Endothelial cell of umbilical vein (primary cell): ENCODE data around the gene MICAL3. TPM values are rescaled to one million over a fixed set of nuclear protein-coding genes. Genes with fewer than 3 reads are reported as not detected.

ENCODE experiments used
- BruUV-seq: library from RNA; stranded (reverse); fragments of 400-500 nt; replicated peaks from 2 replicates; lab custom pipeline; 2021; lab: Mats Ljungman, UMichigan
- CTCF ChIA-PET: fragments of 300-600, 350-600 bp; sonication (Branson Sonifier 250); formaldehyde crosslinking; loops from one replicate; lab custom pipeline; 2021; ENCODE audit warnings: antibody characterized with exemption, inconsistent platforms; lab: Charles Lee
- POLR2A ChIA-PET: fragments of 300-600, 350-600 bp; sonication (Branson Sonifier 250); formaldehyde crosslinking; loops from one replicate; lab custom pipeline; 2021; ENCODE audit warnings: antibody characterized with exemption, inconsistent platforms; lab: Charles Lee
- DNase-seq: peaks from one replicate; pipeline ENCODE4 v3.0.0-alpha.2; 2011; ENCODE audit warnings: low read depth, low spot score
- FAIRE-seq: peaks from 2 replicates; lab custom pipeline; 2011; peaks lifted over from hg19 to GRCh38; lab: Jason Lieb, UNC
- H2AFZ ChIP-seq: 2 replicates; pipeline ENCODE4 v1.6.0; 2012; ENCODE audit warnings: low read depth, low read length, control low read depth, inconsistent platforms
- H3K27ac ChIP-seq: 2 replicates; pipeline ENCODE4 v1.5.1; 2011; ENCODE audit warnings: low read depth, mild to moderate bottlenecking, control low read depth, low read length, moderate library complexity; ENCODE audit not compliant: insufficient read depth
- H3K27me3 ChIP-seq, 2 experiments: 2 replicates each; pipeline versions ENCODE4 v1.6.0 to v1.6.1; 2011; ENCODE audit warnings: low read length in 2 of 2, mixed read lengths in 1 of 2; ENCODE audit not compliant: control insufficient read depth in 2 of 2, insufficient read depth in 2 of 2
- H3K36me3 ChIP-seq, 2 experiments: 2 replicates in 1 of 2; 3 replicates in 1 of 2; pipeline ENCODE4 v1.5.1; 2011; ENCODE audit warnings: low read length in 2 of 2, mild to moderate bottlenecking in 1 of 2, moderate library complexity in 1 of 2; ENCODE audit not compliant: control insufficient read depth in 2 of 2, insufficient read depth in 2 of 2; ENCODE audit errors: extremely low read depth in 1 of 2
- H3K4me1 ChIP-seq: 3 replicates; pipeline ENCODE4 v1.5.1; 2011; ENCODE audit warnings: mild to moderate bottlenecking, low read length; ENCODE audit not compliant: control insufficient read depth, insufficient read depth; ENCODE audit errors: extremely low read depth
- H3K4me2 ChIP-seq: 2 replicates; pipeline ENCODE4 v1.6.1; 2011; ENCODE audit warnings: low read length, control low read depth, mixed read lengths; ENCODE audit not compliant: insufficient read depth
- H3K4me3 ChIP-seq, 3 experiments: fragments of 200-600 bp in 1 of 3; sonication (generic), shearing (Covaris generic) in 1 of 3; replicated peaks in 1 of 3; 2 replicates each; pipeline ENCODE4 v1.5.1; 2011 to 2016; ENCODE audit warnings: control low read depth in 3 of 3, low read length in 3 of 3, mild to moderate bottlenecking in 2 of 3, inconsistent platforms in 1 of 3, low read depth in 1 of 3, moderate library complexity in 1 of 3; ENCODE audit not compliant: insufficient read depth in 1 of 3
- H3K79me2 ChIP-seq: 2 replicates; pipeline ENCODE4 v1.6.0; 2012; ENCODE audit warnings: low read length, inconsistent platforms; ENCODE audit not compliant: control insufficient read depth, insufficient read depth
- H3K9ac ChIP-seq: replicated peaks from 2 replicates; pipeline ENCODE3; 2011; ENCODE audit warnings: low read length, control low read depth; ENCODE audit not compliant: insufficient read depth; ENCODE audit errors: extremely low read depth
- H3K9me1 ChIP-seq: replicated peaks from 3 replicates; pipeline ENCODE4 v1.6.0; 2011; ENCODE audit warnings: mild to moderate bottlenecking, low read length; ENCODE audit not compliant: control insufficient read depth, insufficient read depth; ENCODE audit errors: extremely low read depth
- H3K9me3 ChIP-seq: replicated peaks from 2 replicates; pipeline ENCODE4 v1.5.1; 2012; ENCODE audit warnings: low read length, inconsistent platforms; ENCODE audit not compliant: control insufficient read depth, insufficient read depth
- H4K20me1 ChIP-seq: replicated peaks from 2 replicates; pipeline ENCODE3; 2011; ENCODE audit warnings: mild to moderate bottlenecking, low read length; ENCODE audit not compliant: control insufficient read depth, insufficient read depth; ENCODE audit errors: extremely low read depth
- GATA2 ChIP-seq: IDR thresholded peaks from 2 replicates; pipeline ENCODE4 v1.7.0; 2011; ENCODE audit warnings: low read depth, mild to moderate bottlenecking, moderate library complexity, mixed read lengths, low read length; ENCODE audit not compliant: insufficient read length, insufficient read depth
- JUN ChIP-seq: IDR thresholded peaks from 2 replicates; pipeline ENCODE4 v1.6.1; 2011; ENCODE audit warnings: borderline replicate concordance, low read depth; ENCODE audit not compliant: insufficient read length, insufficient read depth
- POLR2AphosphoS5 ChIP-seq: IDR thresholded peaks from 2 replicates; pipeline ENCODE4 v1.6.1; 2012; ENCODE audit warnings: low read depth, mild to moderate bottlenecking, control low read depth, low read length, moderate library complexity; ENCODE audit not compliant: insufficient read depth
- dilution Hi-C: fragments of 300-500 bp; cut with MboI; formaldehyde crosslinking; loops from one replicate; pipeline ENCODE4 v1.15.0; 2019; ENCODE audit warnings: low sequenced_read_pairs; ENCODE audit not compliant: extremely low pct_ligation_motif_present
- intact Hi-C: fragments of 100-400 bp; cut with micrococcal nuclease; formaldehyde crosslinking; loops from one replicate; pipeline ENCODE4 v1.10.0; 2022
- polyA plus RNA-seq, 4 experiments: library from polyadenylated mRNA; depleted of rRNA in 3 of 4; stranded (reverse) in 3 of 4; unstranded in 1 of 4; fragments of >200 nt; gene quantifications; 2 replicates each; pipeline versions ENCODE4 v1.2.1 to v1.2.3, GENCODE V29; 2011 to 2012; ENCODE audit warnings: missing spikeins in 1 of 4
- total RNA-seq: library from RNA; stranded (reverse); gene quantifications from 2 replicates; pipeline ENCODE4 v1.2.3, GENCODE V29; 2021
- TF ChIP-seq, protein P1 (sequence below), 2 donors: IDR thresholded peaks; 1 replicate in 1 of 2; 2 replicates in 1 of 2; pipeline ENCODE4 v1.5.1; 2011; ENCODE audit warnings: low read length in 2 of 2, mild to moderate bottlenecking in 2 of 2, moderate library complexity in 2 of 2, control low read depth in 1 of 2, inconsistent platforms in 1 of 2, low read depth in 1 of 2; ENCODE audit not compliant: insufficient read depth in 1 of 2; ENCODE audit errors: extremely low read depth in 1 of 2

Gene MICAL3
- total and polyA plus RNA-seq, 2 donors (not counting 3 experiments of a cell fraction or from before 2014, with no cell fraction given): 14.5 to 63.7 TPM

- dilution Hi-C loops: no loop called here
- Histone ChIP-seq H2AFZ (no peak overlapping the region), H3K9me3 (no peaks in the 10 kb centered on the region), H3K4me3 (no peak overlapping the region), H3K27me3 (no peaks in the 10 kb centered on the region), H3K4me1 (no peaks in the 10 kb centered on the region), H3K36me3 (no peaks in the 10 kb centered on the region), H4K20me1 (no peaks in the 10 kb centered on the region), H3K4me2 (no peak overlapping the region), H3K9me1 (no peaks in the 10 kb centered on the region), H3K27ac (no peak overlapping the region), H3K79me2 (no peaks in the 10 kb centered on the region), H3K9ac (no peak overlapping the region)
- intact Hi-C loops: no loop called here
- no TSS peak for BruUV-seq
- TF ChIP-seq, protein P1, sequence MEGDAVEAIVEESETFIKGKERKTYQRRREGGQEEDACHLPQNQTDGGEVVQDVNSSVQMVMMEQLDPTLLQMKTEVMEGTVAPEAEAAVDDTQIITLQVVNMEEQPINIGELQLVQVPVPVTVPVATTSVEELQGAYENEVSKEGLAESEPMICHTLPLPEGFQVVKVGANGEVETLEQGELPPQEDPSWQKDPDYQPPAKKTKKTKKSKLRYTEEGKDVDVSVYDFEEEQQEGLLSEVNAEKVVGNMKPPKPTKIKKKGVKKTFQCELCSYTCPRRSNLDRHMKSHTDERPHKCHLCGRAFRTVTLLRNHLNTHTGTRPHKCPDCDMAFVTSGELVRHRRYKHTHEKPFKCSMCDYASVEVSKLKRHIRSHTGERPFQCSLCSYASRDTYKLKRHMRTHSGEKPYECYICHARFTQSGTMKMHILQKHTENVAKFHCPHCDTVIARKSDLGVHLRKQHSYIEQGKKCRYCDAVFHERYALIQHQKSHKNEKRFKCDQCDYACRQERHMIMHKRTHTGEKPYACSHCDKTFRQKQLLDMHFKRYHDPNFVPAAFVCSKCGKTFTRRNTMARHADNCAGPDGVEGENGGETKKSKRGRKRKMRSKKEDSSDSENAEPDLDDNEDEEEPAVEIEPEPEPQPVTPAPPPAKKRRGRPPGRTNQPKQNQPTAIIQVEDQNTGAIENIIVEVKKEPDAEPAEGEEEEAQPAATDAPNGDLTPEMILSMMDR (IDR thresholded peaks at IDR 0.05; ENCODE audit: extremely low read depth in 1 of 2, insufficient read depth in 1 of 2, low read depth in 1 of 2, low read length in 2 of 2): no peak
- TF ChIP-seq POLR2AphosphoS5 (no peak), JUN (no peak), GATA2 (no peak)
- FAIRE-seq (no peak), DNase-seq (no peak)
- ChIA-PET CTCF (interaction anchor here (1.2 to 7.4 kb wide), 4 partner anchors 21 to 333 kb away, joined by 3 to 122 read pairs (median 52); partner anchors contain the start of gene PEX26), POLR2A (no interaction called here)
Measured at GRCh38 chr22:17744430-17744829, 279.9 kb downstream of the MICAL3 start.

- no peaks in the 10 kb centered on the region for H4K20me1 ChIP-seq
- no peaks in the 10 kb centered on the region for H3K4me1 ChIP-seq
- H3K9me1 ChIP-seq: no peaks in the 10 kb centered on the region
- no peaks in the 10 kb centered on the region for H3K79me2 ChIP-seq
- ChIA-PET CTCF (interaction anchor here (0.9 to 7.4 kb wide), 8 partner anchors 10 to 334 kb away, joined by 3 to 122 read pairs (median 8); partner anchors contain the start of gene PEX26), POLR2A (no interaction called here)
- H3K9me3 ChIP-seq: no peaks in the 10 kb centered on the region
- H3K27ac ChIP-seq: no peak overlapping the region
- no peaks in the 10 kb centered on the region for H3K27me3 ChIP-seq
- FAIRE-seq: no peak
- no peaks in the 10 kb centered on the region for H3K36me3 ChIP-seq
- dilution Hi-C loops: no loop called here
- intact Hi-C loops: loop anchor here (2.0 kb wide), 2 partner anchors 87 to 279 kb away; no protein-coding TSS in a partner anchor
- no peak overlapping the region for H2AFZ ChIP-seq
- H3K4me2 ChIP-seq: no peak overlapping the region
- BruUV-seq: no TSS peak
- TF ChIP-seq, protein P1 (IDR thresholded peaks at IDR 0.05; ENCODE audit: extremely low read depth in 1 of 2, insufficient read depth in 1 of 2, low read depth in 1 of 2, low read length in 2 of 2): no peak
- no peak for DNase-seq
- H3K9ac ChIP-seq: no peak overlapping the region
- H3K4me3 ChIP-seq: no peak overlapping the region
Measured at GRCh38 chr22:17743661-17744411, 280.5 kb downstream of the MICAL3 start.
